Measurements from ENCODE around the gene ACVRL1.

DNA sequence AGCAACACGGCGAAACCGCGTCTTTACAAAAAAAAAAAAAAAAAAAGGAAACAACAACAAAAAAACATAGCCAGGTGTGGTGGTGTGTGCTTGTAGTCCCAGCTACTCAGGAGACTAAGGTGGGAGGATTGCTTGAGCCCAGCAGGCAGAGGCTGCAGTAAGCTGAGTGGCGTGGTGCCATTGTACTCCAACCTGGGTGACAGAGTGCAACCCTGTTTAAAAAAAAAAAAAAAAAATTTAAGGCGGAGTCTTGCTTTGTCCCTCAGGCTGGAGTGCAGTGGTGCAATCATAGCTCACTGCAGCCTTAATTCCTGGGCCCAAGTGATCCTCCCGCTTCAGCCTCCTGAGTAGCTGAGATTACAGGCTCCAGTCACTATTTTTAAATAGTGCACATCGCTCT, 40.5 kb upstream of the ACVRL1 start:
- TF ChIP-seq, protein P1, sequence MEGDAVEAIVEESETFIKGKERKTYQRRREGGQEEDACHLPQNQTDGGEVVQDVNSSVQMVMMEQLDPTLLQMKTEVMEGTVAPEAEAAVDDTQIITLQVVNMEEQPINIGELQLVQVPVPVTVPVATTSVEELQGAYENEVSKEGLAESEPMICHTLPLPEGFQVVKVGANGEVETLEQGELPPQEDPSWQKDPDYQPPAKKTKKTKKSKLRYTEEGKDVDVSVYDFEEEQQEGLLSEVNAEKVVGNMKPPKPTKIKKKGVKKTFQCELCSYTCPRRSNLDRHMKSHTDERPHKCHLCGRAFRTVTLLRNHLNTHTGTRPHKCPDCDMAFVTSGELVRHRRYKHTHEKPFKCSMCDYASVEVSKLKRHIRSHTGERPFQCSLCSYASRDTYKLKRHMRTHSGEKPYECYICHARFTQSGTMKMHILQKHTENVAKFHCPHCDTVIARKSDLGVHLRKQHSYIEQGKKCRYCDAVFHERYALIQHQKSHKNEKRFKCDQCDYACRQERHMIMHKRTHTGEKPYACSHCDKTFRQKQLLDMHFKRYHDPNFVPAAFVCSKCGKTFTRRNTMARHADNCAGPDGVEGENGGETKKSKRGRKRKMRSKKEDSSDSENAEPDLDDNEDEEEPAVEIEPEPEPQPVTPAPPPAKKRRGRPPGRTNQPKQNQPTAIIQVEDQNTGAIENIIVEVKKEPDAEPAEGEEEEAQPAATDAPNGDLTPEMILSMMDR (IDR thresholded peaks at IDR 0.05) = no peak
- TF ChIP-seq POLR2A (IDR thresholded peaks at IDR 0.05) = no peak

Data from tibial nerve (tissue), 3 donors.